Measurements from ENCODE around the gene ZNF354C.

ZNF354C gene

DNA sequence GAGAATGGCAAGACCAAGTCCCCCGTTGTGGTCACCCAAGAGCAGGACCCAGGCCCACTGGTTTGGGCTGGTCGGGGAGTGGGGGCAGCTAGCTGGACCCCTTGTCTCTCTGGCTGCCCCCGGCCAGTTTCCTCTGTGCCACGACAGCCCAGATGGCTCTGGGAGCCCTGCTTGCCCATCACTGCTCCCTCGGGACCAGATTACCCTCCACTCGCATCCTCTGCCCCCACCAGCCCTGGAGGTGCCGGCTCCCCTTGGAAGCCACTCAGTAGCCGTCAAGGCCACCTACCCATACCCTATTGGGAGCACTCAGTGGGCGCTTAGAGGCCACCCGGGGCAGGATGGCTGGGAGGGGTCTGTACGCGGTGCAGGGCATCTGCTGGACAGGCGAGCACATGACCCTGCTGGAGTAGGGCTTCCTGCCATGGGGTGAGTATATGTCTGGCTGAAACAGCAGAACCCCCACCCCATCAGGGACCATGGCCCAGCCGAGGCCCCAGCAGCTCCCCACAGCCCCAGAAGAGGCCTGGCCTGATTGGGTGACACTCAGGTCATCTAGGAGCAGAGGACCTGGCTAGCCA, 70.0 kb downstream of the ZNF354C start:
- H3K9me3 ChIP-seq (ENCODE audit: control insufficient read depth, insufficient read depth, low read length) = peaks cover 52% of the 10 kb centered on the region
- H3K4me1 ChIP-seq (ENCODE audit: control insufficient read depth, insufficient read depth, low read length) = no peaks in the 10 kb centered on the region
- H3K9ac ChIP-seq (ENCODE audit: low read depth, low read length) = no peak overlapping the region
- no peak overlapping the region for H3K27ac ChIP-seq (ENCODE audit: low read depth, low read length)
- H3K4me3 ChIP-seq (ENCODE audit: low read depth, low read length) = no peak overlapping the region
- H3K36me3 ChIP-seq (ENCODE audit: control insufficient read depth, insufficient read depth, low read length) = no peaks in the 10 kb centered on the region
- H3K27me3 ChIP-seq (ENCODE audit: control insufficient read depth, insufficient read depth, low read length) = no peaks in the 10 kb centered on the region

GRCh38 chr5:179131321-179131835, 71.2 kb downstream of the ZNF354C start:
- Histone ChIP-seq H3K27ac (ENCODE audit: low read depth, low read length) (no peak overlapping the region), H3K36me3 (ENCODE audit: control insufficient read depth, insufficient read depth, low read length) (no peaks in the 10 kb centered on the region), H3K9me3 (ENCODE audit: control insufficient read depth, insufficient read depth, low read length) (peaks cover 51% of the 10 kb centered on the region), H3K9ac (ENCODE audit: low read depth, low read length) (no peak overlapping the region), H3K4me3 (ENCODE audit: low read depth, low read length) (no peak overlapping the region), H3K4me1 (ENCODE audit: control insufficient read depth, insufficient read depth, low read length) (no peaks in the 10 kb centered on the region), H3K27me3 (ENCODE audit: control insufficient read depth, insufficient read depth, low read length) (no peaks in the 10 kb centered on the region)

DNA sequence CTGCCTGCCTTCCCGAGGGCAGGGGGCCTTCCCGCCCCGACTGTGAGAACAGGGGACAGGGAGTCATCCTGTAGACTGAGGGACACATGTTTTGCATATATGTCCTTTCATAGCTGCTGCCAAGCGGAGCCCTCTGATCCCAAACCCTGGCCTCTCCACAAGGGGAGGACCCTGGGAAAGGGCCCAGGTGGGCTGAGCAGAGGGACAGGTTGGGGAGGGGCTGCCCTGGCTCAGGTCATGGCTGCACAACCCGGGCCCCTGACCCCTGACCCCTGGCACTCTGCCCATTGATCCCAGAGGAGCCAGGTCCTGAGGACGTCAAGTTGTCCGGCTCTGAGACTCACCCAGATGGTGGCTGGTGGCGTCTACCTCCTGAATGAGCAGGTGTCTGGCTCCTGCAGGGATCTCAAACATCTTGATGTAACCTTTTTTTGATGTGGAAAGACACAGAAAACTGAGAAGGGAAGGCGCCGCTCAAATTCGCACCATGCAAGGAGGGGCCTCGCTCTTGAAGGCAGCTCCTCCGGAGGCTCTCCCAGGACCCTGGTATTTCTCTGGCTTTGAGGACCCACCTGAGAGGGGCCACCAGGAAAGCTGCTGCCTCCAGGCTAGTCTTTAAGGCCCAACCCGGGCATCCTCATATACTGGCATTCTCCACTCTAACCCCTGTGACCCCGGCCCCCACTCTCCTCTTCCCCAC, 71.9 kb downstream of the ZNF354C start:
- no peaks in the 10 kb centered on the region for H3K4me1 ChIP-seq (ENCODE audit: control insufficient read depth, insufficient read depth, low read length)
- no peaks in the 10 kb centered on the region for H3K36me3 ChIP-seq (ENCODE audit: control insufficient read depth, insufficient read depth, low read length)
- no peak overlapping the region for H3K4me3 ChIP-seq (ENCODE audit: low read depth, low read length)
- H3K9ac ChIP-seq (ENCODE audit: low read depth, low read length) = no peak overlapping the region
- no peaks in the 10 kb centered on the region for H3K27me3 ChIP-seq (ENCODE audit: control insufficient read depth, insufficient read depth, low read length)
- no peak overlapping the region for H3K27ac ChIP-seq (ENCODE audit: low read depth, low read length)
- peaks cover 45% of the 10 kb centered on the region for H3K9me3 ChIP-seq (ENCODE audit: control insufficient read depth, insufficient read depth, low read length)

DNA sequence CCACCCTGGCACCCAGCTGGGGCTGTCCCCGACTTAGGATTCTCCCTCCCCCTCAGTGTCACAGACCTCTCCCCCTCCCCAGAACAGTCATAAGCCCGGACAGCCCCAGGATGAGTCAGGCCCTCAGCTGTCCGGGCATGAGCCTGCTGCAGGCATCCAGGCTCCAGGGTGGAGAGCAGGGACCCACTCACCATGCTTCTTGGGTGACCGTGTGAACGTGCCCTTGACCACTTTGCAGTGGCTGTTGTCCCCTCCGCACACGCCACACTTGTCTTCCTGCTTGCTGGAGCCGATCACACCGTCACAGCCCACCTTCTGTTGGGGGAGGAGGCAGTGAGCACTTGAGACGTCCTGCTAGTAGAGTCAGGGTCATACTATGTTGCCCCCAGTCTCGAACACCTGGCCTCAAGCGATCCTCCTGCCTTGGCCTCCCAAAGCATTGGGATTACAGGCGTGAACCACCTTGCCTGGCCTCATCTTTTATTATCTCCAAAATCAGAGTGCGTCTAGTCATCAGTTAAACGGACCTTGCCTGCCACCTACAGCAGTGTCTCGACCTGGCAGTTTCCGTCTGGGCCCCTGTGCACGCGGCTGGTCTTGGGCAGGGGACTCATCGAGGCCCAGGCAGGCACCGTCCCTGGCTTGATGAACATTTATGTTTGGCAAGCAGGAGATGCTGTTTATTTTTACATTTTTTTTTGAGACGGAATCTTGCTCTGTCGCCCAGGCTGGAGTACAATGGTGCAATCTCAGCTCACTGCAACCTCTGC, 72.6 kb downstream of the ZNF354C start:
- Histone ChIP-seq H3K9me3 (ENCODE audit: control insufficient read depth, insufficient read depth, low read length) (peaks cover 38% of the 10 kb centered on the region), H3K4me1 (ENCODE audit: control insufficient read depth, insufficient read depth, low read length) (no peaks in the 10 kb centered on the region), H3K27me3 (ENCODE audit: control insufficient read depth, insufficient read depth, low read length) (no peaks in the 10 kb centered on the region), H3K4me3 (ENCODE audit: low read depth, low read length) (no peak overlapping the region), H3K27ac (ENCODE audit: low read depth, low read length) (no peak overlapping the region), H3K36me3 (ENCODE audit: control insufficient read depth, insufficient read depth, low read length) (no peaks in the 10 kb centered on the region), H3K9ac (ENCODE audit: low read depth, low read length) (no peak overlapping the region)

Measured in HUES48 (cell line).